HG02870 (cell line): ENCODE results near the gene COL4A2.

Experiments used
- ATAC-seq: cut with Tn5 transposase; IDR thresholded peaks from one replicate; pipeline ENCODE4 v1.9.1; 2021; ENCODE audit warnings: mild to moderate bottlenecking, moderate library complexity; ENCODE audit not compliant: unreplicated experiment

Gene COL4A2

GRCh38 chr13:110351636-110352420, 44.7 kb downstream of the COL4A2 start:
- ATAC-seq: no peak

DNA sequence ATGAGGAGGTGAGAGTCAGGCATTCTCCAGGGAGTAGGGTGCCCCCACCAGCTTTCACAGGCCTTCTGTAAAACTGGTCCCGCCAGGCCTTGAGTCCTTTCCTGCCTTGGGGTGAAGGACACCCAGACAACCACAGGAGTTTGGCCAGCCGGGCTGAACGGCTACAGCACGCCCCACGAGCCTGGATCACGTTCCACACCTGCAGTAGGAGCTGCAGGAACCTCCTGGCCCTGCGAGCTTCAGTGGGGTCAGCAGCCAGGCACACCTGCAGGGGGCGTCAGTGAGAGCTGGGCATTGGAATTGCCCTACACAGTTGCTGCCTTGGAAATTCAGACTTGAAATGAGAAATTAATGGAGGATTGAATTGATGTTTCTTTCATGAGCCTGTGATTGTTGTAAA, 45.7 kb downstream of the COL4A2 start:
- no peak for ATAC-seq

GRCh38 chr13:110353339-110353977, 46.4 kb downstream of the COL4A2 start:
- ATAC-seq: no peak

DNA sequence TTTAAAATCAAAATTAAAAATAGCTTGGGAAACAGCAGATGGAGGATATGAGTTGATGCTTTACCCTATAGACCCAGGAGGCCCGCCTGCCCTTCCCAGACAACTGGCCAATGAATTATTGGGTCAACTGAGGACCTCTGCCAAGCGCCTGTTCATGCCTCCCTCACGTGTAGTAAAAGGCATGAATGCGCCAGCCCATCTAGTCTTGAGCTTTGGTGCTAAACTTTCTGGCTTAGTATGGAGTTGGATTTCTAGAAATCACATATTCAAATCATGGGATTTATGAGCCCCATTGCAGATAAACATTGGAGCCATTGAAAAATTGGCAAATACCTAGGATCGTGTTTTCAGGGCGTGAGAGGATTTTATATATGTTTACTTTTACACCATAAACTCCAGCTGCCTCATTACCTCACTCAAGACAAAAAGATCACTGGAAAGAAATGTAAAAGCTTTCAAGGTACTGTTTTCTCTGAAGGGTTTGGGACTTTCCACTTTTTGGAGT, 47.1 kb downstream of the COL4A2 start:
- no peak for ATAC-seq

- ATAC-seq: no peak
Measured at GRCh38 chr13:110354715-110355473, 47.8 kb downstream of the COL4A2 start.

DNA sequence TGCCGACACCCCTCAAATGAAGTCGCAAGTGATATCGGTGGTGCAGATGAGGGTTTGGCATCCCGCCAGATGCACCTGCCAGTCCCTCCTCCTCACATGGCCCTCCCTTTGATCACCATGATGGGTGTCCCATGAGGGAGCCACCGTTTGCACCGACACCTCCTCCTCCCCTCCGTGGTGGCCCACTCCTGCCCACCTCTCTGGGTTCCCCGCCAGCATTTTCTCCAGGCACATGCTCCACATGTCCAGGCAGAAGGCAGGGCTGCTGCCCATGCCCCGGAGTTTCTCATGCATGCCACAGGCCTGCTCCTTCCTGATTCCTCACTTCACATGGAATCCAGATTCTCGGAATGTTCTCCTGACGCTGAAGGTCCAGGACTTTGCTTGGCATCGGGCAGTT, 49.3 kb downstream of the COL4A2 start:
- ATAC-seq: no peak

DNA sequence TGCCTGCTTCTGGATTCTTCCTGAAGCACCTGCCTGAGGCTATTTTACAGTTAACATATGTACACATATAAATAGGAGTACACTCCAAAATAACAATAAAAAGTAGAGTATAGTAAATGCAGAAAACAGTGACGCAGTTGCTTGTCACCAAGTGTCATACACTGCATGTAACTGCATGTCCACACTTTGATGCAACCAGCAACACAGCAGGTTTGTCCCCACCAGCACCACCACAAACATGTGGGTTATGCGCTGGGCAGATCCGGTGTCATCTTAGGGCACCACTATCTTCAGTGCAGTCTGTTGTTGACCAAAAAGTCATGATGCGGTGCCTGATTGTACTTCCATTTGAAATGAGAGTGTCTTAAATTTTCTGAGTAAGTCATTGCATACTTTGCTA, 51.3 kb downstream of the COL4A2 start:
- no peak for ATAC-seq

DNA sequence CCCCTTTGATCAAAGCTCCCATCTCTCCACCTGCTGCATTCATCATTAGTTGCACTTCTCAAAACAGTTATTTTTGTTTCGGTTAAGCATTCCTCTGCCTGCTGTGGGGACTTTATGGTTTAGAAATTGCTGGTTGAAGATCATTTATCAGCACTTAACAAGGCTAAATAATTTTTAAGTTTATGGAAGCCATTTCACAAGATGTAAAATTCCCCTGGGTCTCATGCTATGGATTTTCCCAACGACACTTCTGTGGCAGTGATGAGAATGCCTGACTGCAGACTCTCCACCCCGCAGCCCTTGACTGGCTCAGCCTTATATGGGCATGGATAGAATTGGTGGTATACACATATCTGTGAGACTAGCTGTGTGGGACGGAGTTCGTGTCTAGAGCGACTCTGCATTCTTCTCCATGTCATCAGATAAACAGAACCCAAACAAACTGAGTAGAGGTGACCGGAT, 52.8 kb downstream of the COL4A2 start:
- ATAC-seq: no peak

GRCh38 chr13:110360598-110360997, 53.5 kb downstream of the COL4A2 start:
- no peak for ATAC-seq

GRCh38 chr13:110361365-110361911, 54.4 kb downstream of the COL4A2 start:
- no peak for ATAC-seq

- ATAC-seq: no peak
Measured at GRCh38 chr13:110363010-110363409, 55.9 kb downstream of the COL4A2 start.

DNA sequence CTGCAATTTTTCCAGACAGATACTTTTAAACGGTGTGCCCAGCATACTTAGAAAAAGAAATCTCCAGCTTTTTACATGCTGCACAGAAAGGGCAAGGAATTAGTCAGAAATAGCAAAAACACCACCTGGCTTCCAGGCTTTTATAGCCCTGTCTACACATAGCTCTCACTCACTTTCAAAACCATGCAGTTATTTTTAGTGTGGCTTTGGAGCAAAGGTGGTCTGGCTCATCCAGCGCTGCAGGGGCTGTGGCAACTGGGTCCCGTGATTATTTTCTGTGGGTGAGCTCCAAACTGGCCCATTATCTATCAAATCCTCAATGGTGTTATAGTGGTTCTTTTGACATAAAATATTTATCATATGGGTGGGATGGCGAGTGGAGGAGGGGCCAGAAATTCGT, 57.0 kb downstream of the COL4A2 start:
- ATAC-seq: no peak

DNA sequence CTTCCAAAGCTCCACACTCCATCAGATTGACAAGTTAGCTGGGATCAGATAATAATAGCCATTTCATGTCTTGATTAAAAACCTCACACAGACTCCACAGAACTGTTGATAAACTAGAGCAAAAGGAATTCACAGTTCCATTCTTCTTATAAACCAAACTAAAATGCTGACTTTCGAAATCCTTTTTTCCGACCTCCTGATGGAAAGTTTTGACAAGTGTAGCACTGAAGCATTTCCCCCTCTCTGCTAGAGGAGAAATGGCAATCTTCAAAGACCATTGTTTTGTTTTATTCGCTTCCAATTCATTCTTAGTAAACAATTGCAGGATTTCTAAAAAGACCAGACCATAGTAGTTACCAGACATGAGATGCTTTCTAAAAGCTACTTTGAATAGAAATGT, 58.8 kb downstream of the COL4A2 start:
- ATAC-seq: no peak

GRCh38 chr13:110366733-110367132, 59.6 kb downstream of the COL4A2 start:
- ATAC-seq: no peak

DNA sequence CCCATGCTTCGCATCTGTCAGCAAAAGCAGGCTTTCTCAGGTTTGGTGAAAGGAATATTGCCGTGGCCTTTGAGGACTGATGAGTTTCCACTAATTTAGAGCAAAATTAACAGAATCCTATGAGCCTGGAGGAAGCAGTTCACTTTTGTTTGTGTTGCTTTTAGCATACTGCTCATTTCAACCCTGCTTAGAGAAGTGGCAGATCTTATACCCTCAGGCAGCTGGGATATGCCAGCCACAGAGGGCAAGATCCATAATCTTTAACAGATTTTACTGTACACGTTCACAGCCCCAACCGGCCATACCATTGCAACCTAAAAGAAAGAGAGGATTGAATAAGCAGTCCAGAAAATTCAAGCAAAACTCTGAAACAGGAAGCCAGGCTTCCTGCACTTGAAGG, 60.5 kb downstream of the COL4A2 start:
- no peak for ATAC-seq

DNA sequence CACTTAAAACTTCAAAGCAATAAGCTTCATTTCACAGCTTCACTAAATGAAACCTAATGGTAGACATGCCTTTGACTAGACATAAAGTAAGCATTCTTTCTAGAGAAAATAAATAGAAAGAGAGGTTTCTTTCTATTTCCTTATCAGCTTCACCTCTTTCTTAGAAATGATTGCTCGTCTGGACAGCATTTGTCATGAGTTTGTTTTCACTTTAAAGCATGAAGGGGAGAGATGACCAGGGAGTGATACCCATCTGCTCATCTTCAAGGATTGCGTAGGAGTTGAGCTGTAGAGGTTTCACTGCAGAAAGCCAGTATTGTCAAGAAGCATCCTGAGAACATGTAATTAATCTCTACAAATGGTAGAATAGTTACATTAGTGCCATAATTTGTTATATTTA, 61.3 kb downstream of the COL4A2 start:
- ATAC-seq: no peak

GRCh38 chr13:110369400-110369799, 62.3 kb downstream of the COL4A2 start:
- no peak for ATAC-seq

DNA sequence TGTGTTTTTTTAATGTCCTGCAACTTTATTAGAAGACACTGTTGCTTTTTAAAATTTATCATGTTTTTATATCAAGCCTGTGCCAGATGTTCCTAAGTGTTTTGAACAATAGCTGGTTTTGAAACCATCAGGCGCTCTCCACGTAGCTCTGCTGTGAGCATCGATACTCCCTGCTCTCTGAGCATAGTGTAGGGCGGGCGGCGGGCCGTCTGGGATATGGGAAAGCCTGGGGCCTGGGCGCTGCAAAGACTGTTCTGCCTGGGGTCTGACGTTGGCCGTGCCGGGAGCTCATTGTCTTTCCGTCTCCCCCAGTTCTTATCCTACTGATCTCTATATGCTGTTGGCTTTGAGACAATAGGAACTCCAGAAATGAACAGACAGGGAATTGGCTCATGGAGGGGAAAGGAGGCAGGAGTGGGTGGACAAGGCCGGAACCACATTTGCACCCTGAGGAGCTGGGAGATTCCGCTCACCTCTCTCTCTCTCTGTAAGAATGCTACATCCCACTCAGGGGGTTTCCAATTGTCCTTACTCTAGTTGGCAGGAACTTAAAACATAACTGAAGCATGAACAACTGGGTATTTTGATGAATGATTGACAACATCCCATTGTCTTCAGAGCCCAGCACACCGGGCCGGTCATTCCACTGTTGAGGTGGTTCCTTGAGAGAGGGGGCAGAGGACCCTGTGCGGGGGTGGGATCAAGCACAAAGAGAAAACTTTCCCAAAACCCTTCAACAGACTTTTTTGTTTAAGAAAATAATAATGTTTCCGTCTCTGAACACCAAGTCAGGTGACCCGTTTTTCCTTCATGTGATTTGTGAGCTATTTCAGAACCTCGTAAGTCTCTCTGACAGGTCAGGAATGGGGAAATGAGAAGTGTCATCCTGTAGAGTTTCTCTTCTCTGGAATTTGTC, 64.7 kb downstream of the COL4A2 start:
- ATAC-seq: peak; percentile 59

DNA sequence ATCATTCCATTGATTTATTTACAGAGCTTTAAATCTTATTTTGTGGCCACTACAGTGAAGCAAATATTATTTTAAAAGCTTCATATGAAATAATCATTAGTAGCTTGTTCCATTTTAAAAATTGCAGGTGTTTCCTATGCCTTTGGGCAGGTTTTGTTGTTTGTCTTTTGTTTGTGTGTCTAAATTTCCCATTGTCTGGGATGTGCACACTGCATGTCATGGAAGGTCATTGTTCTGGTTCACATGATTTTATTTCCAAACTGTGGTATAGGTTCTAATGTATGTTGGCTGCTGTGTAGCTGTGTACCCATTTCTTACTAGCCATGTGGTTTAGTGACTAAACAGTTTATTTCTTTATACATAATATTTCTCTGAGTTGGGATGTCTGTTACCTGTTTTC, 65.6 kb downstream of the COL4A2 start:
- ATAC-seq: no peak

DNA sequence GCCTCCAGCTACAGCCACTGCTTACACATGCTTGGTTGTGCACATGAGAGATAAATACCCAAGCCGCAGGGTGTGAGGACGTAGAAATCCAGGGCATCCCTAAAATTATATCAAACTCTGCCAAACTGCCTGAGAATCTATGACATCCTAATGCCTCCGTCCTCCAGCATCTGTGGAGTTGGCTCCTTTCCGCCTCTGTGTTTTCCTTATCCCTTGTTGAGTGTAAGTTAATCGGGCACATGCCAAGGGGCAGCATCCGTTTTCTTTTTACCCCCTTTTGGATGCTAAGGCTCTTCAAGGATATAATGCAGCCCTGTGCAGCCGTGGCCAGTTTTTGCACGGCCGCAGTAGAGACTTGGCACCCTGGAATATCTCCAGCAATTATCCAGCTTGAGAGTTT, 66.5 kb downstream of the COL4A2 start:
- no peak for ATAC-seq
